SK-N-SH (cell line): Measurements from ENCODE around the gene IL22RA1. TPM values are rescaled to one million over a fixed set of nuclear protein-coding genes. Genes with fewer than 3 reads are reported as not detected.

Experiments
- CTCF ChIA-PET: fragments of 300-600, 350-600 bp; formaldehyde crosslinking; extraction: SDS; loops from one replicate; lab custom pipeline; 2021; lab: Yijun Ruan, JAX
- POLR2A ChIA-PET: fragments of 350-600 bp; sonication (Branson Sonifier 250); formaldehyde crosslinking; extraction: SDS; loops from one replicate; lab custom pipeline; 2020; ENCODE audit warnings: antibody characterized with exemption, inconsistent platforms; lab: Yijun Ruan, JAX
- DNase-seq: peaks from one replicate; pipeline ENCODE4 v3.0.0; 2012
- H2AFZ ChIP-seq: fragments of 200-600 bp; sonication (generic); 2 replicates; pipeline ENCODE4 v1.8.1; 2016; ENCODE audit warnings: antibody characterized with exemption, mild to moderate bottlenecking, low read depth
- H3F3A ChIP-seq: fragments of 200-600 bp; sonication (generic); replicated peaks from 2 replicates; pipeline ENCODE3; 2016; ENCODE audit warnings: antibody characterized with exemption, mild to moderate bottlenecking; ENCODE audit not compliant: insufficient read depth
- H3K27ac ChIP-seq, 2 experiments: fragments of 200-500 bp in 1 of 2; fragments of 200-600 bp in 1 of 2; sonication (Bioruptor generic) in 1 of 2; sonication (generic), shearing (Covaris generic) in 1 of 2; 2 replicates each; pipeline versions ENCODE4 v1.5.1 to v1.6.1; 2014 to 2016; ENCODE audit warnings: low read depth in 2 of 2, inconsistent platforms in 1 of 2, low read length in 1 of 2, mild to moderate bottlenecking in 1 of 2, mixed read lengths in 1 of 2
- H3K27me3 ChIP-seq: fragments of 200-600 bp; sonication (generic), shearing (Covaris generic); 2 replicates; pipeline ENCODE4 v1.6.1; 2016; ENCODE audit warnings: mixed run types; ENCODE audit not compliant: insufficient read depth
- H3K36me3 ChIP-seq, 2 experiments: fragments of 200-500 bp in 1 of 2; fragments of 200-600 bp in 1 of 2; sonication (Bioruptor generic) in 1 of 2; sonication (generic) in 1 of 2; replicated peaks in 1 of 2; 2 replicates each; pipeline versions ENCODE3 to v1.5.1; 2014 to 2016; ENCODE audit warnings: low read length in 1 of 2, mild to moderate bottlenecking in 1 of 2; ENCODE audit not compliant: insufficient read depth in 2 of 2, control insufficient read depth in 1 of 2
- H3K4me1 ChIP-seq, 2 experiments: fragments of 200-500 bp in 1 of 2; fragments of 200-600 bp in 1 of 2; sonication (Bioruptor generic) in 1 of 2; sonication (generic), shearing (Covaris generic) in 1 of 2; 2 replicates each; pipeline versions ENCODE4 v1.5.1 to v1.6.1; 2014 to 2016; ENCODE audit warnings: low read depth in 1 of 2, low read length in 1 of 2, mixed run types in 1 of 2; ENCODE audit not compliant: insufficient read depth in 2 of 2, control insufficient read depth in 1 of 2
- H3K4me2 ChIP-seq: fragments of 200-600 bp; sonication (generic), shearing (Covaris generic); 2 replicates; pipeline ENCODE4 v1.6.1; 2017; ENCODE audit warnings: mixed run types
- H3K4me3 ChIP-seq, 2 experiments: fragments of 200-500 bp in 1 of 2; fragments of 200-600 bp in 1 of 2; sonication (Bioruptor generic) in 1 of 2; sonication (generic), shearing (Covaris generic) in 1 of 2; 2 replicates each; pipeline versions ENCODE4 v1.5.1 to v1.8.1; 2014 to 2016; ENCODE audit warnings: low read depth in 2 of 2, inconsistent platforms in 1 of 2, low read length in 1 of 2, mild to moderate bottlenecking in 1 of 2, mixed read lengths in 1 of 2, moderate library complexity in 1 of 2
- H3K79me2 ChIP-seq: fragments of 200-600 bp; sonication (generic); 2 replicates; pipeline ENCODE4 v1.8.1; 2017; ENCODE audit warnings: mild to moderate bottlenecking; ENCODE audit not compliant: insufficient read depth
- H3K9ac ChIP-seq: fragments of 200-600 bp; sonication (generic); 2 replicates; pipeline ENCODE4 v1.6.1; 2017; ENCODE audit warnings: mixed run types
- H3K9me2 ChIP-seq: fragments of 200-600 bp; sonication (generic); 2 replicates; pipeline ENCODE4 v1.6.1; 2017; ENCODE audit warnings: mixed run types
- H3K9me3 ChIP-seq: fragments of 200-600 bp; sonication (generic); 2 replicates; pipeline ENCODE4 v1.6.1; 2017; ENCODE audit warnings: mixed run types, mild to moderate bottlenecking, moderate library complexity
- H4K20me1 ChIP-seq: fragments of 200-600 bp; sonication (generic); 2 replicates; pipeline ENCODE4 v1.6.1; 2017; ENCODE audit warnings: mild to moderate bottlenecking, mixed run types; ENCODE audit not compliant: insufficient read depth
- EP300 ChIP-seq, 2 experiments: IDR thresholded peaks; 2 replicates each; pipeline versions ENCODE4 v1.4.0 to v1.6.1; 2012; ENCODE audit warnings: borderline replicate concordance in 1 of 2, low read depth in 1 of 2, low read length in 1 of 2
- FOSL2 ChIP-seq: IDR thresholded peaks from 2 replicates; pipeline ENCODE4 v1.4.0; 2012; ENCODE audit warnings: low read depth, mild to moderate bottlenecking, moderate library complexity, borderline replicate concordance
- FOXJ3 ChIP-seq: sonication (generic); formaldehyde crosslinking; IDR thresholded peaks from 2 replicates; pipeline ENCODE4 v1.5.1; 2020; ENCODE audit warnings: mild to moderate bottlenecking, missing genetic modification reagents
- GABPA ChIP-seq: IDR thresholded peaks from 2 replicates; pipeline ENCODE4 v1.4.0; 2012; ENCODE audit warnings: low read depth, mild to moderate bottlenecking
- NRF1 ChIP-seq: IDR thresholded peaks from 2 replicates; pipeline ENCODE4 v1.6.1; 2012; ENCODE audit warnings: low read depth, mild to moderate bottlenecking, low read length
- RAD21 ChIP-seq: IDR thresholded peaks from 2 replicates; pipeline ENCODE4 v1.6.1; 2012; ENCODE audit warnings: mild to moderate bottlenecking, low read length
- RCOR1 ChIP-seq: fragments of 150-350 bp; IDR thresholded peaks from 2 replicates; pipeline ENCODE4 v1.6.1; 2017; ENCODE audit warnings: antibody characterized with exemption, low read length
- RFX5 ChIP-seq: IDR thresholded peaks from 2 replicates; pipeline ENCODE4 v1.6.1; 2012; ENCODE audit warnings: mild to moderate bottlenecking, improper control_type of control experiment, low read length
- TCF12 ChIP-seq: IDR thresholded peaks from 2 replicates; pipeline ENCODE4 v1.4.0; 2012
- TEAD4 ChIP-seq: IDR thresholded peaks from 2 replicates; pipeline ENCODE4 v1.4.0; 2012; ENCODE audit warnings: mild to moderate bottlenecking, borderline replicate concordance; ENCODE audit not compliant: insufficient read depth
- YY1 ChIP-seq: IDR thresholded peaks from 2 replicates; pipeline ENCODE4 v1.4.0; 2012; ENCODE audit warnings: low read depth, mild to moderate bottlenecking
- WGBS: methylation state at CpG from one replicate; pipeline ENCODE4 v1.1.6; 2017; ENCODE audit warnings: low lambda C conversion rate; 5-methylcytosine and 5-hydroxymethylcytosine counted together
- polyA plus RNA-seq, 3 experiments: library from polyadenylated mRNA; depleted of rRNA; stranded (reverse); fragments of >200 nt; gene quantifications; 2 replicates each; pipeline ENCODE4 v1.2.3, GENCODE V29; 2012
- TF ChIP-seq, protein P1 (sequence below): fragments of 200-600 bp; sonication (generic); IDR thresholded peaks from 2 replicates; pipeline ENCODE4 v1.6.1; 2017; ENCODE audit warnings: antibody characterized with exemption, mild to moderate bottlenecking, moderate library complexity
- TF ChIP-seq, protein P2 (sequence below): IDR thresholded peaks from 2 replicates; pipeline ENCODE4 v1.6.1; 2012; ENCODE audit warnings: mild to moderate bottlenecking, low read depth, low read length, moderate library complexity
- TF ChIP-seq, protein P3 (sequence below): IDR thresholded peaks from 2 replicates; pipeline ENCODE4 v1.4.0; 2012; ENCODE audit warnings: low read depth

The IL22RA1 gene
- polyA plus RNA-seq, 1 of the 3 experiments (the other 2 are of a cell fraction): 0.03 TPM

DNA sequence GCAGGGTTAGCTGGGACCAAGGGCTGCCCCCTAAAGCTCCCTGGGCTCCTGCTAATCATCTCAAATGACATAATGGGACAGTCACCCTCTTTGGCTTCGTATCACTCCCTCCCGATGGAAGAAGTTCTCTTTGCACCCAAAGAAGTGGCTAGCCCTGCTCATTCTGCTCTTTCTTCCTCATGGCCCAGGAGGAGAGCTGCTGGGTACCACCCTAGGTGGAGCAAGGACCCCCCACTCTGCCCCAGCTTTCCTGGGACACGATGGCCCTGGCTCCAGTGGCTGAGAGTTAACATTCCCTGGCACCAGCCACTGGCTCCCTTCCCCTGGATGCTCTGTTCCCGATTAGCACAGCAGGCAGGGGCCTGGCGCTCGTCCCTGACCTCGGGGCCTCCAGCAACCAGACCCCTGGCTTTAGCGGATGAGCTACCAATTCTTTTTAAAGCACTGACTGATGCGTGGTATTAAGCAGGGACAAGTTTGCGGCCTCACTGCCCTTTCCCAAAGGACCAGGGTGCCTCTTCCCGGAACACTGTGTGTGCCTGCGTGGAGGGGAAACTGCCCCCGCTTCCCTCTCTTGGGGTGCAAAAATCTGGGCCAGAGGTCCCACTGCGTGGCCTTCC lies 32.2 kb downstream of the IL22RA1 start:
- no peak for TF ChIP-seq TEAD4
- TF ChIP-seq GABPA: no peak
- TF ChIP-seq RCOR1: peak; percentile 82; the same call in 1 of the 2 replicates
- TF ChIP-seq TCF12: 0 out of 2 replicates have a peak, but pooled peaks have one; percentile 8
- TF ChIP-seq YY1: no peak
- TF ChIP-seq RAD21: no peak
- TF ChIP-seq EP300 (IDR thresholded peaks at IDR 0.05; ENCODE audit: borderline replicate concordance in 1 of 2, low read depth in 1 of 2, low read length in 1 of 2): peak in 1 of 2 experiments; percentile 72; a peak in 2 of 4 replicates
- TF ChIP-seq, all 33 proteins: peak for 3
- Histone ChIP-seq H2AFZ (no peak overlapping the region), H3F3A (no peaks in the 10 kb centered on the region), H3K9ac (no peak overlapping the region), H3K4me3 (no peak overlapping the region; a peak in 1 of 4 replicates), H3K79me2 (no peaks in the 10 kb centered on the region), H3K4me2 (no peak overlapping the region), H3K9me3 (no peaks in the 10 kb centered on the region), H3K9me2 (no peaks in the 10 kb centered on the region), H3K4me1 (peaks cover 10 to 44% of the 10 kb centered on the region in 2 experiments; a peak in 2 of 4 replicates), H4K20me1 (no peaks in the 10 kb centered on the region), H3K36me3 (no peaks in the 10 kb centered on the region), H3K27me3 (no peaks in the 10 kb centered on the region), H3K27ac (peak overlapping the region in 1 of 2 experiments; percentile 94; a peak in 2 of 4 replicates)
- POLR2A ChIA-PET: interaction anchor here (0.5 to 1.6 kb wide), 2 partner anchors 9 to 629 kb away, joined by 3 to 7 read pairs; no protein-coding TSS in a partner anchor
- DNase-seq: peak; percentile 93
- WGBS: 62% methylated on average over 11 of the region's 14 CpGs
- CTCF ChIA-PET: interaction anchor here (0.8 to 5.3 kb wide), 7 partner anchors 9 to 282 kb away, joined by 3 to 39 read pairs (median 3); no protein-coding TSS in a partner anchor

DNA sequence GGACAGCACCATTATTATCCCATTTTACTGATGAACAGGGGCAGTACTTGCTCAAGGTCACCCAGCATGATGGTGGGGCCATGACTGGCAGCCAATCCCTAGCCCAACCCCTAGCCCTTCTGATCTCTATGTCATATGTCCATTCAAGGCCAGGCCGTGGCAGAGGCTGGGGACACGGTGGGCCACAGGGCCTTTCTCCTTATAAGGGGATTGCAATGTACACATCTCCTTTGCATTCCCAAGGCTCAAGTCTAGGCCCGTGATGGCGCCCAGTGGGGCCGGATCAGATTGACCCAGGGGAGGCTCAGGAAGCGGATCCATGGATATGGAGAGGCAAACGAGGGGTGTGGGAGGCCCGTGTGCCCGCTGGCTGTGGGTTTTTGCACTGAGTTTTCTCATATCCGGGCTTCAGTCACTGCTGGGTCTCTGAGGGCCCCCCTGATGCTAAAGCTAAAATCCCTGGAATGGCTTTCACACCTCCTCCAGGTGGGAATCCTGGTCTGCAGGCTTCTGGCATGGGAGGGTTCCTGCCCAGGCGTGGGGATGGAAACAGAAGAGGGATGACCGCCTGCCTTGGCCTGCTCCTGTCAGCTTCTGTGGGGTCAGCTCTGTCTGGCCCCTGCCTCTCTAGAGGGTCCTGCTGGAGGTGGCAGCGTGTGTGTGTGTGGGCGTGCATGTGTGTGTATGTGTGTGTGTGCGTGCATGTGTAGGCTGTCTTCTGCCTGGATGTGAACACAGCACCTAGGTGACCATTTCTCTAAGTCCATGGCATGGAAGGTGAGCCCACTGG lies 33.1 kb downstream of the IL22RA1 start:
- 95% methylated on average over 12 of the region's 15 CpGs for WGBS
- H3K9ac ChIP-seq: no peak overlapping the region
- no peaks in the 10 kb centered on the region for H3K9me3 ChIP-seq
- H2AFZ ChIP-seq: no peak overlapping the region
- no peaks in the 10 kb centered on the region for H3K79me2 ChIP-seq
- no peak for DNase-seq
- CTCF ChIA-PET: interaction anchor here (0.8 to 5.3 kb wide), 5 partner anchors 12 to 283 kb away, joined by 3 to 39 read pairs (median 3); no protein-coding TSS in a partner anchor
- no peaks in the 10 kb centered on the region for H4K20me1 ChIP-seq
- no peak overlapping the region for H3K4me2 ChIP-seq
- H3K27ac ChIP-seq: peak overlapping the region in 1 of 2 experiments; percentile 94; a peak in 2 of 4 replicates
- H3K4me1 ChIP-seq: peaks cover 10 to 45% of the 10 kb centered on the region in 2 experiments; a peak in 2 of 4 replicates
- no peak overlapping the region for H3K4me3 ChIP-seq
- H3K9me2 ChIP-seq: no peaks in the 10 kb centered on the region
- no peak for TF ChIP-seq RCOR1
- TF ChIP-seq RFX5: no peak
- H3F3A ChIP-seq: no peaks in the 10 kb centered on the region
- H3K27me3 ChIP-seq: no peaks in the 10 kb centered on the region
- POLR2A ChIA-PET: no interaction called here
- no peaks in the 10 kb centered on the region for H3K36me3 ChIP-seq

DNA sequence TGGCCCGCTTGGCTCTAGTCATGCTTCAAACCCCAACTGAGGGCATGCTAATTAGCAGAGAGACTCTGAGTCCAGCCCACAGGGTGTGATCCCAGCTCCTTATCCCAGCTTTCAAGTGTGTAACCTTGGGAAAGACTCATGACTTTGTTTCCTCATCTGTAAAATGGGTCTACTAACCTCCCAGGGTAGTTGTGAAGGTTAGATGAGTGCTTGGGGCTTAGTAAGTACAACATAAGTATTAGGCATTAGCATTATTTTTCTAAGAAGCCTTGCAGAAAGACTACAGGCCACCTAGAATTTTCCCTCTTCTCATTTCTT lies 33.8 kb downstream of the IL22RA1 start:
- no peak for DNase-seq
- TF ChIP-seq NRF1: no peak
- no peak for TF ChIP-seq FOXJ3
- TF ChIP-seq YY1: no peak
- TF ChIP-seq FOSL2: no peak
- TF ChIP-seq, protein P1, sequence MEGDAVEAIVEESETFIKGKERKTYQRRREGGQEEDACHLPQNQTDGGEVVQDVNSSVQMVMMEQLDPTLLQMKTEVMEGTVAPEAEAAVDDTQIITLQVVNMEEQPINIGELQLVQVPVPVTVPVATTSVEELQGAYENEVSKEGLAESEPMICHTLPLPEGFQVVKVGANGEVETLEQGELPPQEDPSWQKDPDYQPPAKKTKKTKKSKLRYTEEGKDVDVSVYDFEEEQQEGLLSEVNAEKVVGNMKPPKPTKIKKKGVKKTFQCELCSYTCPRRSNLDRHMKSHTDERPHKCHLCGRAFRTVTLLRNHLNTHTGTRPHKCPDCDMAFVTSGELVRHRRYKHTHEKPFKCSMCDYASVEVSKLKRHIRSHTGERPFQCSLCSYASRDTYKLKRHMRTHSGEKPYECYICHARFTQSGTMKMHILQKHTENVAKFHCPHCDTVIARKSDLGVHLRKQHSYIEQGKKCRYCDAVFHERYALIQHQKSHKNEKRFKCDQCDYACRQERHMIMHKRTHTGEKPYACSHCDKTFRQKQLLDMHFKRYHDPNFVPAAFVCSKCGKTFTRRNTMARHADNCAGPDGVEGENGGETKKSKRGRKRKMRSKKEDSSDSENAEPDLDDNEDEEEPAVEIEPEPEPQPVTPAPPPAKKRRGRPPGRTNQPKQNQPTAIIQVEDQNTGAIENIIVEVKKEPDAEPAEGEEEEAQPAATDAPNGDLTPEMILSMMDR: no peak
- TF ChIP-seq, protein P2, sequence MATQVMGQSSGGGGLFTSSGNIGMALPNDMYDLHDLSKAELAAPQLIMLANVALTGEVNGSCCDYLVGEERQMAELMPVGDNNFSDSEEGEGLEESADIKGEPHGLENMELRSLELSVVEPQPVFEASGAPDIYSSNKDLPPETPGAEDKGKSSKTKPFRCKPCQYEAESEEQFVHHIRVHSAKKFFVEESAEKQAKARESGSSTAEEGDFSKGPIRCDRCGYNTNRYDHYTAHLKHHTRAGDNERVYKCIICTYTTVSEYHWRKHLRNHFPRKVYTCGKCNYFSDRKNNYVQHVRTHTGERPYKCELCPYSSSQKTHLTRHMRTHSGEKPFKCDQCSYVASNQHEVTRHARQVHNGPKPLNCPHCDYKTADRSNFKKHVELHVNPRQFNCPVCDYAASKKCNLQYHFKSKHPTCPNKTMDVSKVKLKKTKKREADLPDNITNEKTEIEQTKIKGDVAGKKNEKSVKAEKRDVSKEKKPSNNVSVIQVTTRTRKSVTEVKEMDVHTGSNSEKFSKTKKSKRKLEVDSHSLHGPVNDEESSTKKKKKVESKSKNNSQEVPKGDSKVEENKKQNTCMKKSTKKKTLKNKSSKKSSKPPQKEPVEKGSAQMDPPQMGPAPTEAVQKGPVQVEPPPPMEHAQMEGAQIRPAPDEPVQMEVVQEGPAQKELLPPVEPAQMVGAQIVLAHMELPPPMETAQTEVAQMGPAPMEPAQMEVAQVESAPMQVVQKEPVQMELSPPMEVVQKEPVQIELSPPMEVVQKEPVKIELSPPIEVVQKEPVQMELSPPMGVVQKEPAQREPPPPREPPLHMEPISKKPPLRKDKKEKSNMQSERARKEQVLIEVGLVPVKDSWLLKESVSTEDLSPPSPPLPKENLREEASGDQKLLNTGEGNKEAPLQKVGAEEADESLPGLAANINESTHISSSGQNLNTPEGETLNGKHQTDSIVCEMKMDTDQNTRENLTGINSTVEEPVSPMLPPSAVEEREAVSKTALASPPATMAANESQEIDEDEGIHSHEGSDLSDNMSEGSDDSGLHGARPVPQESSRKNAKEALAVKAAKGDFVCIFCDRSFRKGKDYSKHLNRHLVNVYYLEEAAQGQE: no peak
- TF ChIP-seq, protein P3, sequence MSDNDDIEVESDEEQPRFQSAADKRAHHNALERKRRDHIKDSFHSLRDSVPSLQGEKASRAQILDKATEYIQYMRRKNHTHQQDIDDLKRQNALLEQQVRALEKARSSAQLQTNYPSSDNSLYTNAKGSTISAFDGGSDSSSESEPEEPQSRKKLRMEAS: no peak

More for the DNA sequence above, 33.8 kb downstream of the IL22RA1 start:
- H3K4me1 ChIP-seq: peaks cover 10 to 45% of the 10 kb centered on the region in 2 experiments; a peak in 2 of 4 replicates
- H3K79me2 ChIP-seq: no peaks in the 10 kb centered on the region
- no peak overlapping the region for H3K4me3 ChIP-seq
- H3K27ac ChIP-seq: peak overlapping the region in 1 of 2 experiments; percentile 52; a peak in 2 of 4 replicates
- no peaks in the 10 kb centered on the region for H3F3A ChIP-seq
- H3K27me3 ChIP-seq: no peaks in the 10 kb centered on the region
- H2AFZ ChIP-seq: peak overlapping the region; percentile 53; the same call in 1 of the 2 replicates
- no peak overlapping the region for H3K9ac ChIP-seq
- ChIA-PET CTCF (interaction anchor here (0.6 kb wide), 1 partner anchor 80 kb away, joined by 3 read pairs; no protein-coding TSS in a partner anchor), POLR2A (no interaction called here)
- no peaks in the 10 kb centered on the region for H3K9me2 ChIP-seq
- no peaks in the 10 kb centered on the region for H3K36me3 ChIP-seq
- H3K9me3 ChIP-seq: no peaks in the 10 kb centered on the region
- H4K20me1 ChIP-seq: no peaks in the 10 kb centered on the region
- H3K4me2 ChIP-seq: no peak overlapping the region
- 100% methylated on average over 1 of the region's 1 CpG for WGBS
